NOMO-1 treated with DMSO at 0.1 percent for 48 hours (cell line): Measurements from ENCODE around the gene C10orf120.

Experiments used
- DNase-seq: peaks from one replicate; lab custom pipeline; 2025; ENCODE audit not compliant: unreplicated experiment; lab: John Stamatoyannopoulos, UW

C10orf120 gene

DNA sequence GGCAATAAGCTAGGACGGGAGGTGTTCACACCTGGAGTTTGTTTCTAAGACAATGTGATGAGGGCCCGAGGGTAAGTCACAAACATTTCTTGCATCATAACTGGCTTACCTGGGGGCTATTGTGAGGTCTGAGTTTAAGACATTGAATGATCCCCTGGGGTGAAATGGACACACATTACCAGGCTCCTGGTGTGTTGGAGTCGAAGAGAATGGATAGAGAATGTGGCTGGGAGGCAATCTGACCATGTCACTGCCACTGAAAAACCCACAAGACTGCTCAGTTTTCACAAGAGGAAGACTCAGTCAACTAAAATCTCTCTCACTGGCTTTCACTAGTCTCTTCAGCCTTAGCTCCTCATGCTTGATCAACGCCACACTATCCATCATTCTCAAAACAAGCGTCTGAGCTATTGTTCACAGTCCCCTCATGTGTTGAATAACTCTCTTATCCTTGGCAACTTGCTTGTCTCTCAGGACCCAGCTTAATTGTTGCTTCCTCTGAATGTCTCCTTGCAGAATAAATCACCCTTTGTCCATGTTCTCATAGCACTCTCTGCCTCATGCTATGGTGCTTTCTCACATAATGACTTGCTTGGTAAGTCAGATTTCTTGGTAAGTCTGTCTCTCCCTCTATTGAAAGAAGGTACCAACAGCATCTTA is at the start of gene C10orf120:
C10orf120 (minus strand) TSS at position 51 of the 660 bp plus-strand sequence. CDS start 56 bp downstream, outside the sequence.
- no peak for DNase-seq

- DNase-seq: no peak
Measured at GRCh38 chr10:122748496-122748895, 48.9 kb upstream of the C10orf120 start.

DNA sequence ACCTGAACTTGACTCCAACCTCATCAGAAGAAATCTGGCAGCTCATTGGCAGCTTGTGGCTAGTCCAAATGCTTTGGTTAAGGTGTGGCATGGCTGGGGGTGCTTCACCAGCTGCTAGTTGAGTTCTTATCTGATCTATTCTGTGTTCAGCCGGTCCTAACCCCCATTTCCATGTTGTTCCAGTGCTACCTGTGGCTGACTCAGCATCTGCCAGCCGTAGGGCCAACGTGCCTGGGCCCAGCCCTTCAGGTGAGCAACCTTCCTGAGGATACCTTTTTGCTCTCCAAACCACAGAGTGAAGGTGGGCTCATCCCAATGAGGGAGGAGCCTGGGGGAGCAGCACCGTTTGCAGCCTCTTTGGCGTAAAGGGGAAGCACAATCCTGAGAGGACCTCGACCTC is 46.8 kb upstream of the C10orf120 start:
- DNase-seq: no peak

DNA sequence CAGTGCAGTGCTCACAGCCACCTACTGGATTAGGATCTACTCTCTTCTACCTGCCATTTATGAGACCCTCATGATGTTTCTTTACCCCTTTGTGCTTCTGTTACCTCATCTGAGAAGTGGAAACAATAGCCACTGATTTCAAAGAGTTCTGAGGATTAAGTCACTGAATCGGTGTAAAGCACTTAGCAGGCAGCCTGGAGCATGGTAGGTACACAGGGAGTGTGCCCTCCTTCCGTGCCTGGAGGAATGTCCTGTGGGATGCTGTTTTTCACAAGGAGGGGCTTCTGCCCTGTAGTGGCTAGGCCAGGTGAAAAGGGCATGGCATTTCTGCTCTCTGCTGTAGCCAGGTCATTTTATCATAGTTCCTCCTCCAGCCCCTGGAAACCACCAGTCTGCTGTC is 44.6 kb upstream of the C10orf120 start:
- DNase-seq: no peak

DNA sequence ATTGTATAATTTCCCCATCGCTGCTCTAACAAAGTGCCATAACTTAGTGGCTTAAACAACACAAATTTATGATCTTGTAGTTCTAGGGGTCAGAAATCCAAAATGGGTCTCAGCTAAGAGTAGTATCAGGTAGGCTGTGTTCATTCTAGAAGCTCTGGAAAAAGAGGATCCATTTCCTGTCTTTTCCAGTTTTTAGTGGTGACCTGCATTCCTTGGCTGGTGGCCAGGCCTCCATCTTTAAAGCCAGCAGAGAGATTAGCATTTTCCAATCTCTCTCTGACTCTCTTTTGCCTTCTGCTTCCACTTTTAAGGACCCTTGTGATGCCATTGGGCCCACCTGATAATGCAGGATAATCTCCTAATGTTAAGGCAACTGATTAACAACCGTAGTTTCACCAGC is 41.0 kb upstream of the C10orf120 start:
- DNase-seq: no peak

- DNase-seq: no peak
Measured at GRCh38 chr10:122738031-122738430, 38.4 kb upstream of the C10orf120 start.

DNA sequence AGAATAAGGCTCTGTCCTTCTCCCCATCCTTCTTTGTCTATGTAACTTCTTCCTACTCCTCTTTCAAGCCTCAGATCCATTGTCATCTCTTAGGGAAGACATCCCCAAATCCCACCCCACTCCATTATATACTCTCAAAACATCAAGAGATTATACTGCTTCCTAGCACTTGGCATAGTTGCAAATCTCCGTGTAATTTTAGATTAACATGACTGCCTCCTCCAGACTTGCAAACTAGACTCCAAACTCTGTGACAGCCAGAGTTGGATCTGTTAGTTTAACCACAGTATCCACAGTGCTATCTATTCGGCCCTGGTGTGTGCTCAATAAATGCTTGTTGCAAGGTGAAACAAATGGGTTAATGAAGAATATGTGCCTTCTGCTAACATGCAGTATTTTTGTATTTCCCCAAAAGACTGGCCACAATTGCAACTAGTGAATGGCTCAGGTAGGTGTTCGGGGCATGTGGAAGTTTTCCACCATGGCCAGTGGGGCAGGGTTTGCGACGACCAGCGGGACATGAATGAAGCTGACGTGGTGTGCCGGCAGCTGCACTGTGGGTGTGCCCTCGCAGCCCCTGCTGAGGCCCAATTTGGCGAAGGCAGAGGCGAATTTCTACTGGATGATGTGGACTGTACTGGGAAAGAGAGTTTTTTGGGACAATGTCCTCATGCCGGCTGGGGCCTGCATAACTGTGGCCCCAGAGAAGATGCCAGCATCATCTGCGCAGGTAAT is 34.5 kb upstream of the C10orf120 start:
- no peak for DNase-seq

- DNase-seq: no peak
Measured at GRCh38 chr10:122733443-122733842, 33.8 kb upstream of the C10orf120 start.

- no peak for DNase-seq
Measured at GRCh38 chr10:122730238-122730637, 30.6 kb upstream of the C10orf120 start.

DNA sequence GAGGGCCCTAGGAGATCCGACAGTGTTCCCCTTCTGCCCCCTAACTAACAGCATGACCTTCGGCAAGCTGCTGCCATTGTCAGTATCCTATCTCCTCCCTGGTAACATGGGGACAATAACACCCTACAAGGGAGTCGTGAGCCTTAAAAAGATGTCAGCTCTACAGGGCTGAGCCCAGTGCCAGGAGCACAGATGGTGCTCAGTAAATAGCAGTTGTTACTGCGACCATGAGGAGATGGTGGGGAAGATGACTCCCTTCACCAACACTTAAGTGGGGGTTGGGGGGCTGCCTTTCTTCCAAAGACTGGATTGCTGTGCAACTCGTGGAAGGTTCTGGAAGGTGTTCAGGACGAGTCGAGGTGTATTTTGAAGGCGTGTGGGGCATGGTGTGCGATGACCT is 29.5 kb upstream of the C10orf120 start:
- no peak for DNase-seq

- no peak for DNase-seq
Measured at GRCh38 chr10:122727426-122727825, 27.8 kb upstream of the C10orf120 start.

GRCh38 chr10:122725768-122726167 is 26.1 kb upstream of the C10orf120 start:
- no peak for DNase-seq

- DNase-seq: no peak
Measured at GRCh38 chr10:122725006-122725405, 25.4 kb upstream of the C10orf120 start.

GRCh38 chr10:122721111-122721510 is 21.5 kb upstream of the C10orf120 start:
- DNase-seq: no peak

DNA sequence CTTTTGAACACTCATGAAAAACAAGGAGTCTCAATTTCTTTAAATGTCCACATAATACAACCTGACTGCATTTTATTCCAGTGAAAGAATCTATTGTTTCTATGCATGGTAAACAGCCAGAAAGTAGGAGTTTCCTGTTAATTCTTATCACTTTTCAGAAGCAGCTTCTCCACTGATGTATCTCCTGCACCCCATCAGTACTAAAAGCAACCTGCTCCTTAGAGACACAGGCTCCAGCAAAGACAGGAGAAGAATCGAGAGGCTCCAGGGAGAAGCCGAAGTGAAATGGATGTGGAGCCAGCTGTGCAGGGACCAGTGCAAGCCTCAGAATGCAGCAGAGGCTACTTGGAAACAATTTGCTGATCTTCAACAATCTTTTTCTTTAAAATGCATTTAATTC is 16.4 kb upstream of the C10orf120 start:
- DNase-seq: no peak

GRCh38 chr10:122715576-122715975 is 15.9 kb upstream of the C10orf120 start:
- no peak for DNase-seq

DNA sequence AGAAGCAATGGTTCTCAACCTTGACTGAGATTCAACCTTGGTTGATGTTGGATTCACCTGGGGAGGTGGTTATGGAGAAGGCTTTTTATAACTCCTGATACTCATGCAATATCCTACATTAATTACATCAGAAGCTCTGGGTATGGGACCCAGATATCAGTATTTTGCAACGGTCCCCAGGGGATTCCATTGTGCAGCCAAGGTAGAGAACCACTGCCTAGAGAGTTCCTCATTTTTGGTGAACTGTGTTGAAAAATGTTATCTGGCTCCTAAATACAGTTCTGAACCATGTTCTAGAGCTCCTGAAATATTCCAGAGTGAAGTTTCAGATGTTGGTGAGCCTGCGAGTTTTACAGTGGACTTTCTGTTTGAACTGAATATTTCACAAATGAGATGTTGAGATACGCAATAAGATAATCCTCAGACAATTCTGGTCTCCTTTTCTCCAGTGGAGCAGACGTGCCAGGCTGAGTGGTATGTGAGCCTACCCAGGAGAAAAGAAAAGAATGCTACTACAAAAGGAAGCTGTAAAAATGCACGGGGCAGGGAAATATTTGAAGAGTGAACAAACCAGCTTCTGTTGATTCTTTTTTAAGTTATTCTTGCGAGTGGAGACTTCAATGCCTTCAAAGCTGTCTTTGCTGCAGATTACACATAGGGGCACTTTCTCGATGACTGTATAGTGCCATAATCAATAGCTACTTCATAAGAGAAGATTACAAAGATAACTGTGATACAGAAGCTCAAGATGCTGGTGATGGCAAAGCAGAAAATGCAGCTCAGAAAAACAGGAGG is 13.6 kb upstream of the C10orf120 start:
- DNase-seq: no peak

GRCh38 chr10:122710576-122710975 is 10.9 kb upstream of the C10orf120 start:
- DNase-seq: no peak

- DNase-seq: no peak
Measured at GRCh38 chr10:122709971-122710370, 10.3 kb upstream of the C10orf120 start.

- DNase-seq: no peak
Measured at GRCh38 chr10:122707535-122707934, 7.9 kb upstream of the C10orf120 start.

DNA sequence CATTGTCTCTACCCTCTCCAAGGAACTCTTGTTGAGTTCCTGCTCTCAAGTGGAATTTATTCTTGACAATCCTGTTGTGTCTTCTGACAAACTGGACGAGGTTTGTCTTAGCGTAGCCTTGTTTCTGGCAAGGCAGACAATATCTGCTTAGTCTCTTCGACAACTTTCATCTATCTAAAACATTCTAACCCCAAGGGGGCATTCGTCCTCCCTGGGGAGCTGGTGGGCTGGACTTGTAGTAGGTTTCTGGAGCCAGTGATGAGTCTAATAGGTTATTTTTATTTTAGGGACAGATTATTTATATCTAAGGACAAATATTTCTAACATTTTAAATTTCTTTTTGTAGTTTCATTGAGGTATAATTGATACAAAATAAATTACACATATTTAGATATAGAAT is 7.3 kb upstream of the C10orf120 start:
- no peak for DNase-seq

DNA sequence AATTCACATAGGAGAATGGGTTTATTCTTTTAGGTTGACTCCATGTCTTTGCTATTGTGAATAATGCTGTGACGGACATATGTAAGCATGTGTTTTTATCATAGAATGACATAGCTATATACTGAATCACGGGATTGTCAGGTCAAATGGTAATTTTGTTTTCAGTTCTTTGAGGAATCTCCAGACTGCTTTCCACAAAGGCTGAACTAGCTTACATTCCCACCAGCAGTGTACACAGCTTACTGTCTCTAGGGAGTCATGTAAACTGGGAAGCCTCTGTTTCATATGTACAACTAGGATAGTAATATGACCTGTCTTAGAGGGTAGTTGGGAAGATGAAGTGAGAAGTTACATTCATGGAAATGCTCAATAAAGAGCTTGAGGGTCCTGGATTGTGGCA is 6.8 kb upstream of the C10orf120 start:
- DNase-seq: no peak
